Measurements from ENCODE around the gene TM4SF5. TPM values are rescaled to one million over a fixed set of nuclear protein-coding genes. Genes with fewer than 3 reads are reported as not detected.
A peak's percentile ranks its signal among the peaks of the same experiment; 100 is the strongest.

TM4SF5 gene
- total and polyA plus RNA-seq, 8 donors: 0.31 to 1.2 (median 0.61) TPM; not detected in 2

DNA sequence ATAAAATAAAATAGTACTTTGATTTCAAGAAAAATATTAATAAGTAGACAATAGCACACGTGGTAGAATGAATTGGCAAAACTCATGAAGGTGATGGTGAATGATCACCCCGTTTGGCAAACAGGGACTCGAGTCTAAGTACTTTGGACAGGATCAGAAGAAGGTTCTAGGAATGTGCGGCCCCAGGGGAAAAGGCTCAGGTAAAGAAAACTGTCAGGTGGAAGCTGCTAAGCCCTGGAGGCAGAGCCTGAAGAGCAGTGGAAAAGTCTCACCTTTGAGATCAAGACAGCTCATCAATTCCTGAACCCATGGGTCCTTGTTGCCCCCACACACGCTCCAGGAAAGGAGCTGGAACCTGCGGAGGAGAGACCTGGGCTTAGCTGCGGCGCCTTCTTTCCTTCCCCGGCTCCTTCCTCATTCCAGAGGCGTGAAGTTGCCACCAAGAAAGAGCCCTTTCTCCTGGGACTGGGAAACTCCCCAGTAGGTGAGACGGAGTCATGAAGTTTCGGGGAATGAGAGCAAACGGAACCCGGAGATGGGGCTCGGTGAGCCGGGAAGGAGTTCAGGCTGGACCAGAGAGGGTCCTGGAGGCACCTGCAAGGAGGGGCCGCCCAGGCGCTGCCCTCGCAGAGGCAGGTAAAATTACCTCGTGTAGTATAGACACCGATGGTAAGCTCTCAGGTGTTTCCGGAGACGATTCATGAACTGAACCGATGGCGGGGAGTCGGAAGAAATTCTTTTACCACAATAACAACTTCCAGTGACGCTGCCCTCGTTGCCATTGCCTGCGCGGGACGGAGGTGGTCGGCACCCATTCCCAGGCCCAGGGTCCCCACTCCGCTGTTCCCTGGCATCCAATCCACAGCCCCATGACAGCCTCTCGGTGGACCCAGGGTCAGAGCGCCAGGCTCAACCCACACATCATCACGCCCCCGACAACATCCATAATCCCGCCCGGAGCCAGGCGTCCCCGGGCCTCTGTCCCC lies 33.3 kb upstream of the TM4SF5 start:
- intact Hi-C loops (cut with DNase I): loop anchor here in 1 of 3 donors (10.0 kb wide), 2 partner anchors 46 to 156 kb away; partner anchors contain the start of genes C17orf107, GLTPD2 and VMO1
- ATAC-seq: peak in 3 of 4 donors; percentile 18 to 44 (median 31)
- no peaks in the 10 kb centered on the region for H3K27me3 ChIP-seq
- H3K9me3 ChIP-seq: no peaks in the 10 kb centered on the region
- TF ChIP-seq, protein P1, sequence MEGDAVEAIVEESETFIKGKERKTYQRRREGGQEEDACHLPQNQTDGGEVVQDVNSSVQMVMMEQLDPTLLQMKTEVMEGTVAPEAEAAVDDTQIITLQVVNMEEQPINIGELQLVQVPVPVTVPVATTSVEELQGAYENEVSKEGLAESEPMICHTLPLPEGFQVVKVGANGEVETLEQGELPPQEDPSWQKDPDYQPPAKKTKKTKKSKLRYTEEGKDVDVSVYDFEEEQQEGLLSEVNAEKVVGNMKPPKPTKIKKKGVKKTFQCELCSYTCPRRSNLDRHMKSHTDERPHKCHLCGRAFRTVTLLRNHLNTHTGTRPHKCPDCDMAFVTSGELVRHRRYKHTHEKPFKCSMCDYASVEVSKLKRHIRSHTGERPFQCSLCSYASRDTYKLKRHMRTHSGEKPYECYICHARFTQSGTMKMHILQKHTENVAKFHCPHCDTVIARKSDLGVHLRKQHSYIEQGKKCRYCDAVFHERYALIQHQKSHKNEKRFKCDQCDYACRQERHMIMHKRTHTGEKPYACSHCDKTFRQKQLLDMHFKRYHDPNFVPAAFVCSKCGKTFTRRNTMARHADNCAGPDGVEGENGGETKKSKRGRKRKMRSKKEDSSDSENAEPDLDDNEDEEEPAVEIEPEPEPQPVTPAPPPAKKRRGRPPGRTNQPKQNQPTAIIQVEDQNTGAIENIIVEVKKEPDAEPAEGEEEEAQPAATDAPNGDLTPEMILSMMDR (IDR thresholded peaks at IDR 0.05): no peak
- H3K36me3 ChIP-seq: no peaks in the 10 kb centered on the region
- FAIRE-seq: no peak
- H3K4me1 ChIP-seq: peaks cover 0 to 6% (median 0%) of the 10 kb centered on the region in 3 donors
- peak overlapping the region in 3 of 4 donors; percentile 62 to 77 (median 76) for H3K27ac ChIP-seq
- no peak for DNase-seq
- peak overlapping the region; percentile 65 to 89 (median 80) for H3K4me3 ChIP-seq
- WGBS, 2 donors: 28% methylated on average over 41 of the region's 41 CpGs

DNA sequence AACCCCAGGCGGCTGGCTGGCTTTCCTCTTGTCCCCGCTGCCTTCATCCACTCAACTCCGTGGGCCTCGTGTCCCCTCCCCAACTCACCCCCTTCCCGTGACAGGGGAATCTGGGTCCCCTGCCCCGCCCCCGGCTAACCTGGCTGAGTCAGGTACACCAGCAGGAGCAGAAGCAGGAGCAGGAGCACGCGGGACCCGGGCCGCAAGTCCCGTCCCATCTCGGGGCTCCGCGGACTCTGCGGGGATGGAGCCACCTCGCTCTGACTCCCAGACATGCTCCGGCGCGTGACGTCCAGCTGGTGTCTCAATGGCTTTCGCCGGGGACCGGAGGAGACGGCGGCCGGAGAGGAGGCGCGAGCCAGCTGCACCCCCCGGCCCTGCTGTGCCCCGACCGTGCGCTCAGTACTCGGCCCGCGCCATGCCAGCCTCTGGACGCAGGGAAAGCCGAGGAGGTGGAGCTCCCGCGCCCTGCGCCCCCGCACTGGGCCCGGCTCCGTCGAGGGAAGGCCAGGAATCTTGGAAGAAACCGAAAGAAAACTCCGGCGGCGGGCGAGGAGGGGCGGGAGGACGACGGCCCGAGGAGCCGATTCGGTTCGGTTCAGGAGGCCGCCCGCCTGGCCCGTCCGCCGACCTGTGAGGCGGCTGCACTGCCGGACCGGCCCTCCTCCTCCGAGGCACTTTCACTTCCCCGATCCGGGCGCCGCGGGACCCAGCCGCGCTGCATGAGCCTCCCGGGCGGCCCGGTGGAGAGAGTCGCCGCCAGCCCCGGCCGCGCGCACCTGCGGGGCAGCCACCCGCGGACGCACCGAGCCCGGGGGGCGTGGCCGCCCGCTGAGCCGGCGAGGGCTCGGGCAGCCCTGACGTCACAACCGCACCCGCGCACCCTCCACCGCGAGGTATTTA lies 32.3 kb upstream of the TM4SF5 start, which contains the start of the genes CXCL16 and ZMYND15:
CXCL16 (minus strand) TSS at position 807 of the 903 bp plus-strand sequence; CDS start at position 218, 589 bp downstream.
ZMYND15 (plus strand) TSS at position 712 of the 903 bp plus-strand sequence. CDS start 716 bp downstream, outside the sequence.
- intact Hi-C loops (cut with DNase I): loop anchor here in 1 of 3 donors (10.0 kb wide), 2 partner anchors 45 to 155 kb away; partner anchors contain the start of genes C17orf107, GLTPD2 and VMO1
- Histone ChIP-seq H3K4me3 (peak within 1 kb of the TSS; percentile 65 to 89 (median 80)), H3K27ac (peak within 1 kb of the TSS; percentile 50 to 77 (median 69)), H3K9me3 (no peaks in the 10 kb centered on the region), H3K4me1 (peaks cover 0 to 6% (median 0%) of the 10 kb centered on the region in 3 donors), H3K27me3 (no peaks in the 10 kb centered on the region), H3K36me3 (no peaks in the 10 kb centered on the region)
- no peak for FAIRE-seq
- peak; percentile 74 to 81 (median 79) for ATAC-seq
- peak in 5 of 6 donors; percentile 44 to 85 (median 71) for DNase-seq
- WGBS, 2 donors: 0% methylated on average over 97 to 100 of the region's 100 CpGs
- TF ChIP-seq, protein P1 (IDR thresholded peaks at IDR 0.05): no peak

DNA sequence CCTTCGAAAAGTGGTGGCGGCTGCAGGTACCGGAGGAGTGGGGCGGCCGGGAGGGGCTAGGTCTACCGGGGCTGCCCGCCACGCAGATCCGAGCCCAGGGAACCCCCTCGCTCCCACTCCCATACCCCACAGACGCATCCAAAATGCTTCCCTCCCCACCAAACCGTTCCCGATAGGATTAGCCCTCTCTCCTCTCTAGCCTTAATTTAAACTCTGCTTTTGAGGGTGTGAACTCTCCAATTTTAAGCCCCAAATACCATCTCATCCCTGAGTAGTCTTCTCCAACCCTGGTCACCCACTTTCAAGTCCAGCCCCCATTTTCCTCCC lies 31.7 kb upstream of the TM4SF5 start:
- peak overlapping the region; percentile 65 to 89 (median 80) for H3K4me3 ChIP-seq
- H3K4me1 ChIP-seq: peaks cover 0 to 6% (median 0%) of the 10 kb centered on the region in 3 donors
- FAIRE-seq: no peak
- DNase-seq: no peak
- peaks cover 0 to 4% (median 0%) of the 10 kb centered on the region in 4 donors for H3K27me3 ChIP-seq
- 13% methylated on average over 13 of the region's 13 CpGs for WGBS, 2 donors
- TF ChIP-seq, protein P1 (IDR thresholded peaks at IDR 0.05): no peak
- intact Hi-C loops (cut with DNase I): no loop called here
- H3K27ac ChIP-seq: peak overlapping the region in 3 of 4 donors; percentile 50 to 77 (median 76)
- H3K9me3 ChIP-seq: no peaks in the 10 kb centered on the region
- no peak for ATAC-seq
- no peaks in the 10 kb centered on the region for H3K36me3 ChIP-seq

DNA sequence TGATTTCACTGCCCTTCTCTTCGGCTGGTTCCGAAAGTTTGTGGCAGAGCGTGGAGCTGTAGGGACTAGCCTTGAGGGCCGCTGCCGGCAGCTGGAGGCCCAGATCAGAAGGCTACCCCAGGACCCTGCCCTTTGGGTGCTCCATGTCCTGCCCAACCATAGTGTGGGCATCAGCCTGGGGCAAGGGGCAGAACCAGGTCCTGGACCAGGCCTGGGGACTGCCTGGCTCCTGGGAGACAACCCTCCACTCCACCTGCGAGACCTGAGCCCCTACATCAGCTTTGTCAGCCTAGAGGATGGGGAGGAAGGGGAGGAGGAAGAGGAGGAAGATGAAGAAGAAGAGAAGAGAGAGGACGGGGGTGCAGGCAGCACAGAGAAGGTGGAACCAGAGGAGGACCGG lies 31.1 kb upstream of the TM4SF5 start:
- H3K4me1 ChIP-seq: peaks cover 0 to 6% (median 0%) of the 10 kb centered on the region in 3 donors
- FAIRE-seq (no peak), DNase-seq (no peak), ATAC-seq (no peak)
- peaks cover 0 to 7% (median 0%) of the 10 kb centered on the region in 4 donors for H3K27me3 ChIP-seq
- intact Hi-C loops (cut with DNase I): no loop called here
- H3K27ac ChIP-seq: no peak overlapping the region
- H3K4me3 ChIP-seq: no peak overlapping the region
- WGBS, 2 donors: 96 to 99% methylated on average over 8 of the region's 8 CpGs
- TF ChIP-seq, protein P1 (IDR thresholded peaks at IDR 0.05): no peak
- no peaks in the 10 kb centered on the region for H3K9me3 ChIP-seq
- H3K36me3 ChIP-seq: no peaks in the 10 kb centered on the region
